GOT3 (cell line): Measurements from ENCODE around the gene SLC23A1.
"Not testable (repeated sequence)": the region's sequence is repeated elsewhere in the genome, so short reads cannot be mapped to it uniquely, and the experiment has no call there.

Experiments
- DNase-seq: peaks from one replicate; lab custom pipeline; 2025; ENCODE audit warnings: mixed read lengths; lab: John Stamatoyannopoulos, UW

SLC23A1 gene

DNA sequence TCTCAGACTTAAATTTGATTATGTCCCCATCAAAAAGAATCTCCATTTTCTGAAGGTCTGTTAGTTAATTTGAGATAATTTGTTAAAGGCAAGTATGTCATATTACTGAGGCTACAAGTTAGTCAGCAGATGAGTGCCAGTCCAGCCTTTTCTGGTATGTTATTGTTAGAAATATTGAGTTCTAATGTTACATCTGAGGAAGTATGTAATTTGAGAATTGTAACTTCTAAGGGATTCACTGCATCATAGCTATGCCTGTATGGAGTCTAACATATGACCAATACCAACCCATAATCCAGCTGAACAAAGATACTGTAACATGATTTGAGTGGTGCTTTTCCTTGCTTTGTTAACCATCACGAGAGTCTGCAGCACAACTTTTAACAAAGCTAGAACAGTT, 13.9 kb downstream of the SLC23A1 start:
- no peak for DNase-seq

DNA sequence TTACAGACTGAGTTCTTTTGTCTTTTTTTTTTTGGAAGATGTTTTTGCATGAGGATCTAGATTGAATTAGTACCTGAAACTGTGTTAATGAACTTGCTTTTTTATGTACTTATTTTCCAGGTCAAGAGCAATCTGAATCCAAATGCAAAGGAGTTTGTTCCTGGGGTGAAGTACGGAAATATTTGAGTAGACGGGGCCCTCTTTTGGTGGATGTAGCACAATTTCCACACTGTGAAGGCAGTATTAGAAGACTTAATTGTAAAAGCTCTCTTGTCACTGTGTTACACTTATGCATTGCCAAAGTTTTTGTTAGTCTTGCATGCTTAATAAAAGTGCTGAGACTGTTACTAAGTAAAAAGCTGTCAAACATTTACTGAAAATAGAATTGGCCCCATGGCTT, 14.5 kb downstream of the SLC23A1 start:
- no peak for DNase-seq

DNA sequence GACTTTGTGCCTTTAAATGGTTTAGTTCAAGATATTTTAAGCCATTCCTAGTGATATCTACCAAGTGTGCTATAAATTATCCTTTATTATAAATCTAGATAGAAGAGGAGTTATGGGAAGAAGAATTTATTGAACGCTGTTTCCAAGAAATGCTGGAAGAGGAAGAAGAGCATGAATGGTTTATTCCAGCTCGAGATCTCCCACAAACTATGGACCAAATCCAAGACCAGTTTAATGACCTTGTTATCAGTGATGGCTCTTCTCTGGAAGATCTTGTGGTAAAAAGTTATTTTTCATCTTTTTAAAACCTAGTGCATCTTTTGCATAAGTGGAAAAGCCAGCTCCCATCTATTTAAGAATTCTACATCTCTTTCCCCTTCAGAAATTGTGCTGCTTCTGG, 18.6 kb downstream of the SLC23A1 start:
- DNase-seq: no peak

DNA sequence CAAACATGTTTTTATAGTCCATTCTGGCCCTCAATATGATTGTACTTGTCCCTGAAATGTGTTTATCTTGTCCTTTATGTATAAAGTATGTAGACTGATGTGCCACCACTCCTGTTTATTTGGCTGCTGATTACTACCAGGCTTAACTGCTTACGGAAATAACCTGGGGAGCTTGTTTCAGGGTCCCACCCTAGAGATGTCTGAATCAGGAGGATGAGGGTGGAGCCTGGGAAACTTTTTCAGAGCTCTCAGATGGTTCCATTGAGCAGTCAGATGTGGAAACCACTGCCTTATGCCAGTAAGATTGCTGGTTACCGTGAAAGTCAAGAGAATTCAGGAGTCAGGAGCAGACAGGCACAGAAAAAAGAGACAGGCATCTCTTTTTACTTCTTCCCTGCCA, 19.2 kb downstream of the SLC23A1 start:
- DNase-seq: no peak

DNA sequence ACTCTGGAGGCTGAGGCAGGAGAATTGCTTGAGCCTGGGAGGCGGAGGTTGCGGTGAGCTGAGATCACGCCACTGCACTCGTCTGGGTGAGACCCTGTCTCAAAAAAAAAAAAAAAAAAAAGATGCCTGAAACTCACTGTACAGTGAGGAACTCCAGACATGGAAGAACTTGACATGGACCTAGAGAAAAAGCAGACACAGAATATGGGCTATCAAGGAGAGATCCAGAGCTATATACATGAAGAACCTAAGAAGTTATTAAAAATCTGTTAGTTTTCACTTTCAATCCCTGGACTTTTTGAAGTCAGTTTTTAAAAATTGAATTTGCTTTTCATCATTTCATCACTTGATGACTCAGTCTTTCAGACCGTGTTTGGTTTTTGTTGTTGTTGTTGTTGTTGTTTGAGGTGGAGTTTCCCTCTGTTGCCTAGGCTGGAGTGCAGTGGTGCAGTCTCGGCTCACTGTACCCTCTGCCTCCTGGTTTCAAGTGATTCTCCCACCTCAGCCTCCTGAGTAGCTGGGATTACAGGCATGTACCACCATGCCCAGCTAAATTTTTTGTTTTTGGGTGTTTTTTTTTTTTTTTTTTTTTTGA, 21.2 kb downstream of the SLC23A1 start:
- no peak for DNase-seq

DNA sequence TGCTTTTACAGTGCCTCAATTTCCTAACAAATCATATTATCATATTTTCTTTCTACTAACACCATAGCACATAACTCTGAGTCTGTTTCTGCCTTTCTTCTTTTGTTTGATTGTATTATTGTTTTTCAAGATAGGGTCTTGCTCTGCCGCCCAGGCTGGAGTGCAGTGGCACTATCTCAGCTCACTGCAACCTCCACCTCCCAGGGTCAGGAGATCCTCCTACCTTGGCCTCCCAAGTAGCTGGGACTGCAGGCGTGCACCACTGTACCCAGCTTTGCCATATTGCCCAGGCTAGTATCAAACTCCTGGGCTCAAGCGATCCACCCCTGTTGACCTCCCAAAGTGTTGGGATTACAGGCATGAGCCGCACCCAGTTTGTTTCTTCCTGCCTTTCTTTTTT, 22.7 kb downstream of the SLC23A1 start:
- no peak for DNase-seq

DNA sequence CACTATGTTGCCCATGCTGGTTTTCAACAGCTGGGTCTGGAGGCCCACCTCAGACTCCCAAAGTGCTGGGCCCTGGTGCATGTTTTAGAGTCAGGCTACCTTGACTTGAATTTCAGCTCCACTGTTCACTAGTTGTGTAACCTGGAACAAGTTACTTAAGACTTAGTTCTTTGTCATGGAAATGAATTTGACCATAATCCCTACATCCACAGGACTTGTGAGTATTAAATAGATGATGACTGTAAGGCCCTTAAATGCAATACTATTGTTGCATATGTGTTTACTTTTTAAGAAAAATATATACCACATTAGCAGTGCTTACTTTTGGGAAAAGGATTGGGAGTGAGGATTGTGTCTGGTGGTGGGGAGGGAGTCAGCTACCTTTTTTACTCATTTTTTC, 25.0 kb downstream of the SLC23A1 start:
- DNase-seq: no peak

DNA sequence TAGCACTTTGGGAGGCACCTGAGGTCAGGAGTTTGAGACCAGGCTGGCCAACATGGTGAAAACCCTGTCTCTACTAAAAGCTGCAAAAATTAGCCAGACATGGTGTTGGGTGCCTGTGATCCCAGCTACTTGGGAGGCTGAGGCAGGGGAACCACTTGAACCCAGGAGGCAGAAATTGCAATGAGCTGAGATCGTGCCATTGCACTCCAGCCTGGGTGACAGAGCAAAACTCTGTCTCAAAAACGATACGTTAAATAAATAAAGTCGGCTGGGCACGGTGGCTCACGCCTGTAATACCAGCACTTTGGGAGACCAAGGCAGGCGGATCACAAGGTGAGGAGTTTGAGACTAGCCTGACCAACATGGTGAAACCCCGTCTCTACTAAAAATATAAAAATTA, 27.2 kb downstream of the SLC23A1 start:
- not testable (repeated sequence) for DNase-seq

DNA sequence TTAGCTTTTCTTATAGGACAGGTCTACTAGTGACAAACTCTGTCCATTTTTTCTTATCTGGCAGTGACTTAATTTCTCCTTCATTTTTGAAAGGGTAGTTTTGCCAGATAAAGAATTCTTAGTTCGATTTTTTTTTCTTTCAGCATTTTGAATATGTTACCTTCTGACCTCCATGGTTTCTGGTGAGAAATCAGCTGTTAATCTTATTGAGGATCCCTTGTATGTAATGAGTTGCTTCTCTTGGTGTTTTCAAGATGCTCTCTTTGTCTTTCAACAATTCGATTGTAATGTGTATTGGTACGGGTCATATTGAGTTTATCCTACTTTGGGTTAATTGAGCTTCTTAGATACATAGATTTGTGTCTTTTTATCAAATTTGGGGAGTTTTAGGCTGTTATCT, 28.9 kb downstream of the SLC23A1 start:
- DNase-seq: no peak

DNA sequence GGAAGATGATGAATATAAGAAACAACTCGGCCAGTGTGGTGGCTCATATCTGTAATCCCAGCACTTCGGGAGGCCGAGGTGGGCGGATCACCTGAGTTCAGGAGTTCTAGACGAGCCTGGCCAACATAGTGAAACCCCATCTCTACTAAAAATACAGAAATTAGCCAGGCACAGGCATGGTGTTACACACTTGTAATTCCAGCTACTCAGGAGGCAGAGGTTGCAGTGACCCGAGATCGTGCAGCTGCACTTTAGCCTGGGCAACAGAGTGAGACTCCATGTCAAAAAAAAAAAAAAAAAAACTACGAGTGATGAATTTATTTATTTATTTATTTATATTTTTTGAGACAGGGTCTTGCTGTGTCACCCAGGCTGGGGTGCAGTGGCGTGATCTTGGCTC, 35.2 kb downstream of the SLC23A1 start:
- not testable (repeated sequence) for DNase-seq

DNA sequence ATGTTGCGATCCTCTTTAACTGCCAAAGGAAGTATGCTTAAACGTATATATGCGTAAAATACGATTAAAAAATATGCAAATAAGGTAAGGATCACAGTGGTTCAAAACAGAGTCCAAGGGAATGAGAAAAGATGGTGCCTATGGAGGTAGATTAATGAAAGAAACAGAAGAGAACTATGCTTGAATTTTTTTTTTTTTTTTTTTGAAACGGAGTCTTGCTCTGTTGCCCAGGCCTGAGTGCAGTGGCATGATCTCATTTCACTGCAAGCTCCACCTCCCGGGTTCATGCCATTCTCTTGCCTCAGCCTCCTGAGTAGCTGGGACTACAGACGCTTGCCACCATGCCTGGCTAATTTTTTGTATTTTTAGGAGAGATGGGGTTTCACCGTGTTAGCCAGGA, 37.7 kb downstream of the SLC23A1 start:
- DNase-seq: not testable (repeated sequence)

DNA sequence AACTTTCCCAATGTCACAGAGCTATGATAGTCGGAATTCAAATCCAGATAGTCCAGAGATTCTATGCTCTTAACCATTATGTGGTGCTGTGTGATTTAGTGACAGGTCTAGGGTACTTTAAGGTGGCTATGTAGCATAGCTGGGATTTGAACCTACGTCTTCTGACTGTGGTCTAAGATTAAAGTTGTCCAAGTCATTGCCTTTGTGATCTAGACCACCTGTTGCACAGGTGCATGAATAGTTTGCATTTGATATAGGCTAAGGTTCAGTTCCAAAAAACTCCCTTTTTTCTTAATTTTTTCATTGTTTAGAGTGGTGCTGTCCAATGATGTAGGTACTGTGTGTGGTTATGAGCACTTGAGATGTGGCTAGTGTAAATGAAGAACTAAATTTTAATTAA, 38.9 kb downstream of the SLC23A1 start:
- no peak for DNase-seq

DNA sequence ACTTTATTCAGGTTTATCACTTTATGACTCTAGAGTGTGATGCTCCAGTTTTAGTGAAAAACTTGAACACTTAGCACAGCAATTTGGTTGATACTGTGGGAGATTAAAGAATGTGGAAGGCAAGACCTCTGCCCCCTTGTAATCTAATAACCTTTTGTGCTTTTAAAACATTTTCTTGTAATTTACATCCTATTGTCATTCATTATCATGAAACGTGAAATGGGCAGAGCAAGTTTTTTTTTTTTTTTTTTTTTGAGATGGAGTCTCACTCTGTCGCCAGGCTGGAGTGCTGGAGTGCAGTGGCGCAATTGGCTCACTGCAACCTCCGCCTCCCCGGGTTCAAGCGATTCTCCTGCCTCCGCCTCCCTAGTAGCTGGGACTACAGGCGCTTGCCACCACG, 39.6 kb downstream of the SLC23A1 start:
- DNase-seq: no peak

DNA sequence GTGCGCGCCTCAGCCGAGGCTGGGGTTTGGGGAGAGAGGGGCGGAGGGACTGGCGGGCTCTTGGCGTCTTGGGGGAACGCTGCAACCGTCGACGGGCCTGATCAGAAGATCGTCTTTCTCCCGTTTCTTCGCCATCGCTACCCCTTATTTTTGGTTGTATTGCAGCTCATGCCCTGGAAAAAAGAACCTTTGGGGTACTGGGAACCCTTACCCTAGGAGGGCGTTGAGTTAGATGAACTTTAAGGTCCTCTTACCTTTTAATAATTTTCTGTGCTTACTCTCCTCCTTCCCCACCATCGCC, 40.7 kb downstream of the SLC23A1 start:
- no peak for DNase-seq

DNA sequence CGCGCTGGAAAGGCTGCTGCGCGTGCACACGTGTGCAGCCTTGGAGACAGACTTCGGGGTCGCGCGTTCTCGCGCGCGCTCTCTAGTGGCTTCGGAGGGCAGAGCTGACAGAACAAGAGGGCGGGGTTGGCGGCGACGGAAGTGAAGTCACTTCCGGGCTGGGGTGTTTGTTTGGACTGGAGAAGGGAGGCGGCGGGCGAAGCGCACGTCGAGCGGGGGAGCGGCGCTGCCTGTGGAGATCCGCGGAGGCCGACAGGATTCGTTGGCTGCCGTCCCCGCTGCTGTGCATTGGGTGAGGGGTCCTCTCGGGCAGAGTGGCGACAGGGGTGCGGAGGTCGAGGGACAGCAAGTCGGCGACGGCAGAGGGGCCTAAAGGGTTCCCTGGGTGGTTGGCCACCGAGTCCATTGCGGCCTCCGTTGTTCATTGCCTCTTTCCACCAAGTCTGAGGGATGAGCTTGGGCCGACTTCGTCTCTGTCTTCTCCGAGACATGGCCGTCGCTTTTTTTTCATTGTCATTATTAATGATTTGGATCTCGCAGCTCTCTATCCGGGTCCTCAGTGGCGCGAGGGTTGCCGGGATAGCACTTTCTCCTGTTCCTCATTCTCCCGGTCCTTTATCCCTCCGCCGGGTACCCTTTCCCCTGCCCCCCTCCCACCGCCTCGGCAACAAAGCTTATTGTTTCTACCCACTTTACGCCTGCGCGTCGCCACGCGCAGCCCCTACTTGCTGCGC, 41.2 kb downstream of the SLC23A1 start, which contains the start of gene PAIP2:
TSS of gene PAIP2 (plus strand) at position 166 of the 734 bp plus-strand sequence. CDS start 21,931 bp downstream, outside the sequence.
- peak; percentile 96 for DNase-seq

DNA sequence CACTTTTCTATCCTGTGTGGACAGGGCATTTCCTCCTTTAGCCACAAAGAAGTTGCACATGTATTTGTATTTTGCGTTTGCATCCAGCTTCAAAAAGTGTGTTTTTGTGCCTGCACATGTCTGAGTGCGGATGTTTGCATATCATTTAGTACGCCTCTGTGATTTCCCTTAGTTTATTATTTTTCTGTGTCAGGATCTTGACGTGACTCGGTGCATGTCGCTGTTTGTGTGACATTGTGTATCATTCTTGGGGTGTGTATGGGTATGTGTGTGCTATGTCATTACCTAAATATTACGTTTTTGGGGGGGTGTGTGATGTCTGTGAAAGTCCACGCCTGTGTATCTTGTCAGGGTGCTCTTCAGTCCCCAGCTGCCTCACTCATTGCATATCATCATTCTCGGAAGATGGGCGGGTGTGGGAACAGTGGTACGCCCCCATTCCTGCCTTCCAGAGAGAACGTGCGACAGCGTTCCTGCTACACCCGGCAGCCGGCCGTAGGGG, 41.9 kb downstream of the SLC23A1 start:
- DNase-seq: no peak

DNA sequence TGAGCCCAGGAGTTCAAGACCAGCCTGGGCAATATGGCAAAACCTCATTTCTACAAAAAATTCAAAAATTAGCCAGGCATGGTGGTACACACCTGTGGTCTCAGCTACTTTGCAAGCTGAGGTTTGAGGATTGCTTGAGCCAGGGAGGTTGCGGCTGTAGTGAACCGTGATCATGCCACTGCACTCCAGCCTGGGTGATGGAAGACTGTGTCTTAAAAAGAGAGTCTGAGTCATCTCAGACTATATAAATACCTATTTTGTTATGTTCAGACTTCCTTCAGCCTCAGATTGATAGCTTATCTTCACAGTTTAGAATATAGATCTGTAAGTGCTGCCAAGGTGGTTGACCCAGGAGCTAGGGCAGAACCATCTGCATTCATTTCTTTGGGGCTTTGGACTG, 43.0 kb downstream of the SLC23A1 start:
- no peak for DNase-seq

DNA sequence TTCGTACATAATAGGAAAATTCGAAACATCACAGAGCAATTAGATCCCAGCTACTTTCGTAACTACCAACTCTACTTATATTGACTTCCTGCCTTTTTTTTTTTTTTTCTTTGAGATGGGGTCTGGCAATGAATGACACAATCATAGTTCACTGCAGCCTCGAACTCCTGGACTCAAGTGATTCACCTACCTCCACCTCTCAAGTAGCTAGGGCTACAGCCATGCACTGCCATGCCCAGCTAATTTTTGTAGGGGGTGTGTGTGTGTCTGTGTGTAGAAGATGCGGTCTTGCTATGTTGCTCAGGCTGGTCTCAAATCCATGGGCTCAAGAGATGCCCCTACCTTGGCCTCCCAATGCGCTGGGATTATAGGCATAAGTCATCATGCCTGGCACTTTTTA, 47.3 kb downstream of the SLC23A1 start:
- no peak for DNase-seq
